HEK293 (cell line): ENCODE data around the gene PHLDB1.

ENCODE experiments used
- CTCF ChIP-seq: fragments of 450-650 bp; formaldehyde crosslinking; IDR thresholded peaks from 2 replicates; pipeline ENCODE4 v1.5.1; 2016; ENCODE audit warnings: missing biosample characterization, missing genetic modification characterization
- RBAK ChIP-seq: fragments of 450-650 bp; formaldehyde crosslinking; IDR thresholded peaks from 2 replicates; pipeline ENCODE4 v1.5.1; 2016; ENCODE audit warnings: missing biosample characterization, missing genetic modification characterization
- TCF7L2 ChIP-seq: IDR thresholded peaks from 2 replicates; pipeline ENCODE4 v1.6.1; 2011; ENCODE audit warnings: low read depth, mild to moderate bottlenecking, inconsistent platforms, low read length, moderate library complexity, borderline replicate concordance
- ZFP69B ChIP-seq: fragments of 450-650 bp; formaldehyde crosslinking; IDR thresholded peaks from 2 replicates; pipeline ENCODE4 v1.5.1; 2016; ENCODE audit warnings: missing biosample characterization, missing genetic modification characterization
- ZNF157 ChIP-seq: fragments of 450-650 bp; formaldehyde crosslinking; IDR thresholded peaks from 2 replicates; pipeline ENCODE4 v1.5.1; 2016; ENCODE audit warnings: missing biosample characterization, missing genetic modification characterization
- ZNF169 ChIP-seq: fragments of 450-650 bp; formaldehyde crosslinking; IDR thresholded peaks from 2 replicates; pipeline ENCODE4 v1.5.1; 2016; ENCODE audit warnings: missing biosample characterization, missing genetic modification characterization
- ZNF174 ChIP-seq: fragments of 450-650 bp; formaldehyde crosslinking; IDR thresholded peaks from 2 replicates; pipeline ENCODE4 v1.5.0; 2017; ENCODE audit warnings: missing biosample characterization, mild to moderate bottlenecking, missing genetic modification characterization
- ZNF292 ChIP-seq: fragments of 450-650 bp; formaldehyde crosslinking; IDR thresholded peaks from 2 replicates; pipeline ENCODE4 v1.5.1; 2016; ENCODE audit warnings: low read depth, missing biosample characterization, missing genetic modification characterization, borderline replicate concordance
- ZNF560 ChIP-seq: fragments of 450-650 bp; formaldehyde crosslinking; IDR thresholded peaks from 2 replicates; pipeline ENCODE4 v1.5.1; 2017; ENCODE audit warnings: missing biosample characterization, missing genetic modification characterization, borderline replicate concordance
- ZNF585B ChIP-seq: fragments of 450-650 bp; formaldehyde crosslinking; IDR thresholded peaks from 2 replicates; pipeline ENCODE4 v1.5.1; 2016; ENCODE audit warnings: missing biosample characterization, missing genetic modification characterization
- ZNF626 ChIP-seq: fragments of 450-650 bp; sonication (Bioruptor Pico); formaldehyde crosslinking; IDR thresholded peaks from 2 replicates; pipeline ENCODE4 v1.5.1; 2018; ENCODE audit warnings: missing biosample characterization, missing genetic modification characterization, inconsistent platforms
- ZNF660 ChIP-seq: fragments of 450-650 bp; IDR thresholded peaks from 2 replicates; pipeline ENCODE4 v1.5.1; 2018; ENCODE audit warnings: missing biosample characterization, mild to moderate bottlenecking, missing genetic modification characterization
- TF ChIP-seq, protein P1 (sequence below): fragments of 450-650 bp; formaldehyde crosslinking; IDR thresholded peaks from 2 replicates; pipeline ENCODE4 v1.5.1; 2016; ENCODE audit warnings: missing biosample characterization, missing genetic modification characterization
- TF ChIP-seq, protein P2 (sequence below): fragments of 450-650 bp; IDR thresholded peaks from 2 replicates; pipeline ENCODE4 v1.5.1; 2018; ENCODE audit warnings: missing biosample characterization, missing genetic modification characterization

- TF ChIP-seq, protein P1, sequence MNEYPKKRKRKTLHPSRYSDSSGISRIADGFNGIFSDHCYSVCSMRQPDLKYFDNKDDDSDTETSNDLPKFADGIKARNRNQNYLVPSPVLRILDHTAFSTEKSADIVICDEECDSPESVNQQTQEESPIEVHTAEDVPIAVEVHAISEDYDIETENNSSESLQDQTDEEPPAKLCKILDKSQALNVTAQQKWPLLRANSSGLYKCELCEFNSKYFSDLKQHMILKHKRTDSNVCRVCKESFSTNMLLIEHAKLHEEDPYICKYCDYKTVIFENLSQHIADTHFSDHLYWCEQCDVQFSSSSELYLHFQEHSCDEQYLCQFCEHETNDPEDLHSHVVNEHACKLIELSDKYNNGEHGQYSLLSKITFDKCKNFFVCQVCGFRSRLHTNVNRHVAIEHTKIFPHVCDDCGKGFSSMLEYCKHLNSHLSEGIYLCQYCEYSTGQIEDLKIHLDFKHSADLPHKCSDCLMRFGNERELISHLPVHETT (tag by site-specific recombination) = no peak
- TF ChIP-seq ZNF660 (tag by site-specific recombination) (no peak), ZNF560 (tag by site-specific recombination) (no peak), RBAK (tag by site-specific recombination) (no peak), CTCF (tag by site-specific recombination) (no peak), ZNF626 (tag by site-specific recombination) (no peak), ZFP69B (tag by site-specific recombination) (no peak), TCF7L2 (no peak), ZNF292 (tag by site-specific recombination) (no peak), ZNF169 (tag by site-specific recombination) (no peak), ZNF585B (no peak), ZNF174 (tag by site-specific recombination) (no peak), ZNF157 (tag by site-specific recombination) (no peak)
- TF ChIP-seq, protein P2, sequence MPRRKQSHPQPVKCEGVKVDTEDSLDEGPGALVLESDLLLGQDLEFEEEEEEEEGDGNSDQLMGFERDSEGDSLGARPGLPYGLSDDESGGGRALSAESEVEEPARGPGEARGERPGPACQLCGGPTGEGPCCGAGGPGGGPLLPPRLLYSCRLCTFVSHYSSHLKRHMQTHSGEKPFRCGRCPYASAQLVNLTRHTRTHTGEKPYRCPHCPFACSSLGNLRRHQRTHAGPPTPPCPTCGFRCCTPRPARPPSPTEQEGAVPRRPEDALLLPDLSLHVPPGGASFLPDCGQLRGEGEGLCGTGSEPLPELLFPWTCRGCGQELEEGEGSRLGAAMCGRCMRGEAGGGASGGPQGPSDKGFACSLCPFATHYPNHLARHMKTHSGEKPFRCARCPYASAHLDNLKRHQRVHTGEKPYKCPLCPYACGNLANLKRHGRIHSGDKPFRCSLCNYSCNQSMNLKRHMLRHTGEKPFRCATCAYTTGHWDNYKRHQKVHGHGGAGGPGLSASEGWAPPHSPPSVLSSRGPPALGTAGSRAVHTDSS (tag by site-specific recombination) = no peak
Observed at GRCh38 chr11:118565051-118565450, 42.4 kb upstream of the PHLDB1 start.
